Smooth muscle cell (in vitro differentiated cells): ENCODE results near the gene BATF. TPM values are rescaled to one million over a fixed set of nuclear protein-coding genes. Genes with fewer than 3 reads are reported as not detected.

Experiments used
- DNase-seq: peaks from one replicate; lab custom pipeline; 2025; ENCODE audit not compliant: unreplicated experiment; lab: John Stamatoyannopoulos, UW
- H2AFZ ChIP-seq: fragments of 200-600 bp; sonication (generic); 2 replicates; pipeline ENCODE4 v1.6.0; 2016; ENCODE audit warnings: antibody characterized with exemption, low read depth, mild to moderate bottlenecking
- H3F3A ChIP-seq: fragments of 200-600 bp; sonication (generic); 2 replicates; pipeline ENCODE4 v1.6.0; 2017; ENCODE audit warnings: antibody characterized with exemption, low read depth
- H3K27ac ChIP-seq: fragments of 200-600 bp; sonication (generic); 2 replicates; pipeline ENCODE4 v1.5.1; 2016; ENCODE audit warnings: low read depth, mild to moderate bottlenecking
- H3K27me3 ChIP-seq: fragments of 200-600 bp; sonication (generic); 2 replicates; pipeline ENCODE4 v1.6.1; 2016; ENCODE audit warnings: low read depth, mild to moderate bottlenecking
- H3K36me3 ChIP-seq: fragments of 200-600 bp; sonication (generic); 2 replicates; pipeline ENCODE4 v1.5.1; 2016; ENCODE audit warnings: low read depth
- H3K4me1 ChIP-seq: fragments of 200-600 bp; sonication (generic); 2 replicates; pipeline ENCODE4 v1.5.1; 2016; ENCODE audit warnings: low read depth
- H3K4me2 ChIP-seq: fragments of 200-600 bp; sonication (generic); 2 replicates; pipeline ENCODE4 v1.6.0; 2016; ENCODE audit warnings: mild to moderate bottlenecking
- H3K4me3 ChIP-seq: fragments of 200-600 bp; sonication (generic); 2 replicates; pipeline ENCODE4 v1.5.1; 2016; ENCODE audit warnings: mild to moderate bottlenecking
- H3K79me2 ChIP-seq: fragments of 200-600 bp; sonication (generic); 2 replicates; pipeline ENCODE4 v1.6.0; 2016; ENCODE audit warnings: low read depth, mild to moderate bottlenecking
- H3K9ac ChIP-seq: fragments of 200-600 bp; sonication (generic); 2 replicates; pipeline ENCODE4 v1.6.0; 2016; ENCODE audit warnings: low read depth
- H3K9me3 ChIP-seq: fragments of 200-600 bp; sonication (generic); replicated peaks from 2 replicates; pipeline ENCODE4 v1.5.1; 2016; ENCODE audit warnings: low read depth
- H4K20me1 ChIP-seq: fragments of 200-600 bp; sonication (generic); 2 replicates; pipeline ENCODE4 v1.6.0; 2016; ENCODE audit warnings: low read depth
- WGBS: methylation state at CpG from one replicate; pipeline ENCODE4 v1.1.7; 2016; ENCODE audit warnings: low lambda C conversion rate; 5-methylcytosine and 5-hydroxymethylcytosine counted together
- polyA plus RNA-seq: library from polyadenylated mRNA; unstranded; fragments of >200 nt; fragmentation: Nextera tagmentation; extraction: Ambion mirVana; gene quantifications from 2 replicates; pipeline ENCODE4 v1.2.1, GENCODE V29; 2016
- total RNA-seq: library from RNA; depleted of rRNA; stranded (reverse); fragments of >200 nt; gene quantifications from 2 replicates; pipeline ENCODE4 v1.2.3, GENCODE V29; 2014
- TF ChIP-seq, protein P1 (sequence below): fragments of 200-600 bp; sonication (generic); IDR thresholded peaks from 2 replicates; pipeline ENCODE4 v1.5.1; 2017; ENCODE audit warnings: borderline replicate concordance, mild to moderate bottlenecking, antibody characterized with exemption; ENCODE audit not compliant: insufficient read depth, poor library complexity, severe bottlenecking

The BATF gene
- total and polyA plus RNA-seq, 2 experiments from 2014 or later: not detected

DNA sequence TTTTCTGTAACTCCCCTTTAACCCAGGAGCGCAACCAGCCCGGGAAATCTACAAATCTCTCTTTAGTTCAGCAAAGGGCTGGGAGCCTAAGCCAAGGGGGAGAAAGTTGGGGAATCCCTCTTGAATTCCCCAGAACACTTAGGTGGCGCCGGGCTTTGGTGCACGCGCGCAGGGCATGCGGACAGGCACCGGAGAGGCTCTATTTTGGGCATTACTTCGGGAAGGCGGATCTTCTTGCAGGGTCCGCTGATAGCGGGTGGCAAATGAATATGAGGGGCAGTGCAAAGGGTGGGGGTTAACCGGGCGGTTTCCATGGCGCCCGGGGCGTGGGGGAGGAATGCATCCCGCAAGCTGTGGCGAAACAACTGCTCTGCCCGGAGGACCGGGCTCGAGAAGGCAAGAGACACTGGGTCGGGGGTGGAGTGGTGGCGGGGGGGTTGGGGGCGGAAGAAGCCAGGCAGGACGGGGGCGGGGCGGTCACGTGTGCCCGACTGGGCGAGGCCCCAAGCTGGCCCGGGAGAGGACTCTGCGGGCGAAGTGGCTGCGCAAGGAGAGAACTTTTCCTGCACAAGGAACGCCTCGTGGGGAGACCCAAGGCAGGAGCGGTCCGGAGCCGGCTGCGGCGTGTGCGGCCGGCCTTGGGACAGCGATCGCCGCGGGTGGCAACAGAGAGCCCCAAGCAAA lies 56.0 kb downstream of the BATF start, which contains the start of gene FLVCR2:
TSS of gene FLVCR2 (plus strand) at position 519 of the 684 bp plus-strand sequence. CDS start 353 bp downstream, outside the sequence.
- DNase-seq: peak; percentile 56
- Histone ChIP-seq H3K4me2 (peak within 1 kb of the TSS; percentile 96), H4K20me1 (no peaks in the 10 kb centered on the region), H2AFZ (peak within 1 kb of the TSS; percentile 95), H3K9ac (peak within 1 kb of the TSS; percentile 52), H3K27me3 (peaks cover 6% of the 10 kb centered on the region), H3K4me1 (peaks cover 20% of the 10 kb centered on the region), H3K9me3 (no peaks in the 10 kb centered on the region), H3K4me3 (peak within 1 kb of the TSS; percentile 67), H3K36me3 (no peaks in the 10 kb centered on the region), H3K79me2 (no peaks in the 10 kb centered on the region), H3K27ac (peak within 1 kb of the TSS; percentile 73), H3F3A (peaks cover 3% of the 10 kb centered on the region)
- TF ChIP-seq, protein P1, sequence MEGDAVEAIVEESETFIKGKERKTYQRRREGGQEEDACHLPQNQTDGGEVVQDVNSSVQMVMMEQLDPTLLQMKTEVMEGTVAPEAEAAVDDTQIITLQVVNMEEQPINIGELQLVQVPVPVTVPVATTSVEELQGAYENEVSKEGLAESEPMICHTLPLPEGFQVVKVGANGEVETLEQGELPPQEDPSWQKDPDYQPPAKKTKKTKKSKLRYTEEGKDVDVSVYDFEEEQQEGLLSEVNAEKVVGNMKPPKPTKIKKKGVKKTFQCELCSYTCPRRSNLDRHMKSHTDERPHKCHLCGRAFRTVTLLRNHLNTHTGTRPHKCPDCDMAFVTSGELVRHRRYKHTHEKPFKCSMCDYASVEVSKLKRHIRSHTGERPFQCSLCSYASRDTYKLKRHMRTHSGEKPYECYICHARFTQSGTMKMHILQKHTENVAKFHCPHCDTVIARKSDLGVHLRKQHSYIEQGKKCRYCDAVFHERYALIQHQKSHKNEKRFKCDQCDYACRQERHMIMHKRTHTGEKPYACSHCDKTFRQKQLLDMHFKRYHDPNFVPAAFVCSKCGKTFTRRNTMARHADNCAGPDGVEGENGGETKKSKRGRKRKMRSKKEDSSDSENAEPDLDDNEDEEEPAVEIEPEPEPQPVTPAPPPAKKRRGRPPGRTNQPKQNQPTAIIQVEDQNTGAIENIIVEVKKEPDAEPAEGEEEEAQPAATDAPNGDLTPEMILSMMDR: no peak
- WGBS: under 1% methylated on average over 34 of the region's 49 CpGs

DNA sequence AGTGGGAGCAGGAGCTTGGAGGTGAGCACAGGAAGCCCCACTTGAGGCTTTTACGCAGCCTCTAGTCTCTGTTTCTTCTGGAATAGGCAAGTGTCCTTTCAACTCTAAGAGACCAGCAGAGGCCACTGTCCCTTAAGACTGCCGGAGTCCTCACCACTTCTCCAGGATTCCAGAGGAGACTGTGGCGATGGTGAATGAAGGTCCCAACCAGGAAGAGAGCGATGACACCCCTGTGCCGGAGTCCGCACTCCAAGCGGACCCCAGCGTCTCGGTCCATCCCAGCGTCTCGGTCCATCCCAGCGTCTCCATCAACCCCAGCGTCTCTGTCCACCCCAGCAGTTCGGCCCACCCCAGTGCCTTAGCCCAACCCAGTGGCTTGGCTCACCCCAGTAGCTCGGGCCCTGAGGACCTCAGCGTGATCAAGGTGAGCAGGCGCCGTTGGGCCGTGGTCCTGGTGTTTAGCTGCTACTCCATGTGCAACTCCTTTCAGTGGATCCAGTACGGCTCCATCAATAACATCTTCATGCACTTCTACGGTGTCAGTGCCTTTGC lies 56.6 kb downstream of the BATF start:
- no peaks in the 10 kb centered on the region for H4K20me1 ChIP-seq
- peaks cover 3% of the 10 kb centered on the region for H3F3A ChIP-seq
- TF ChIP-seq, protein P1: peak; percentile 29
- H3K9ac ChIP-seq: peak overlapping the region; percentile 52
- 70% methylated on average over 20 of the region's 21 CpGs for whole genome bisulfite sequencing
- H2AFZ ChIP-seq: peak overlapping the region; percentile 95
- no peaks in the 10 kb centered on the region for H3K36me3 ChIP-seq
- H3K27me3 ChIP-seq: peaks cover 6% of the 10 kb centered on the region
- peaks cover 20% of the 10 kb centered on the region for H3K4me1 ChIP-seq
- peak overlapping the region; percentile 96 for H3K4me2 ChIP-seq
- H3K4me3 ChIP-seq: peak overlapping the region; percentile 67
- H3K27ac ChIP-seq: peak overlapping the region; percentile 73
- no peak for DNase-seq
- no peaks in the 10 kb centered on the region for H3K9me3 ChIP-seq
- H3K79me2 ChIP-seq: no peaks in the 10 kb centered on the region

DNA sequence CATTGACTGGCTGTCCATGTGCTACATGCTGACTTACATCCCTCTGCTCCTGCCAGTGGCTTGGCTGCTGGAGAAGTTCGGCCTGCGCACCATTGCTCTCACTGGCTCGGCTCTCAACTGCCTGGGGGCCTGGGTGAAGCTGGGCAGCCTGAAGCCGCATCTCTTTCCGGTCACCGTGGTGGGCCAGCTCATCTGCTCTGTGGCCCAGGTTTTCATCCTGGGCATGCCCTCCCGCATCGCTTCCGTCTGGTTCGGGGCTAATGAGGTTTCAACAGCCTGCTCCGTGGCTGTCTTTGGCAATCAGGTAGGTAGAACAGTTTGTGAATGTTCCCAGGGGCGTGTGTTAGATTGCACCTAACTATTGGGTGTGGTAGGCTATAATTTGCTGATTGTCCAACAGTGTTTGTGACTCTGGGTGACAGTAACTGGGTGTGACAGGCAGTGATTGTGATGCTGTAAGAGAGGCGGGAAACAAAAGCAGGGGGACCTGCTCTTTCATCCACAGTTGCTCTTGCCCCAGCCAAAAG lies 57.1 kb downstream of the BATF start:
- peak overlapping the region; percentile 96 for H3K4me2 ChIP-seq
- no peak overlapping the region for H3K9ac ChIP-seq
- H4K20me1 ChIP-seq: no peaks in the 10 kb centered on the region
- DNase-seq: no peak
- H3K9me3 ChIP-seq: no peaks in the 10 kb centered on the region
- H3K36me3 ChIP-seq: no peaks in the 10 kb centered on the region
- peaks cover 3% of the 10 kb centered on the region for H3F3A ChIP-seq
- no peaks in the 10 kb centered on the region for H3K79me2 ChIP-seq
- peaks cover 20% of the 10 kb centered on the region for H3K4me1 ChIP-seq
- H3K4me3 ChIP-seq: peak overlapping the region; percentile 67
- no peak overlapping the region for H3K27ac ChIP-seq
- TF ChIP-seq, protein P1: no peak
- H3K27me3 ChIP-seq: peaks cover 6% of the 10 kb centered on the region
- WGBS: 86% methylated on average over 13 of the region's 13 CpGs
- no peak overlapping the region for H2AFZ ChIP-seq
